GM18505 (cell line): Measurements from ENCODE around the gene MLN.

Experiments used
- ATAC-seq: cut with Tn5 transposase; IDR thresholded peaks from one replicate; pipeline ENCODE4 v1.9.1; 2021; ENCODE audit not compliant: unreplicated experiment
- POLR2A ChIP-seq: IDR thresholded peaks from 4 replicates; pipeline ENCODE4 v1.6.1; 2011; ENCODE audit warnings: borderline replicate concordance; ENCODE audit not compliant: insufficient read depth, insufficient read length; ENCODE audit errors: extremely low read depth

Gene MLN

DNA sequence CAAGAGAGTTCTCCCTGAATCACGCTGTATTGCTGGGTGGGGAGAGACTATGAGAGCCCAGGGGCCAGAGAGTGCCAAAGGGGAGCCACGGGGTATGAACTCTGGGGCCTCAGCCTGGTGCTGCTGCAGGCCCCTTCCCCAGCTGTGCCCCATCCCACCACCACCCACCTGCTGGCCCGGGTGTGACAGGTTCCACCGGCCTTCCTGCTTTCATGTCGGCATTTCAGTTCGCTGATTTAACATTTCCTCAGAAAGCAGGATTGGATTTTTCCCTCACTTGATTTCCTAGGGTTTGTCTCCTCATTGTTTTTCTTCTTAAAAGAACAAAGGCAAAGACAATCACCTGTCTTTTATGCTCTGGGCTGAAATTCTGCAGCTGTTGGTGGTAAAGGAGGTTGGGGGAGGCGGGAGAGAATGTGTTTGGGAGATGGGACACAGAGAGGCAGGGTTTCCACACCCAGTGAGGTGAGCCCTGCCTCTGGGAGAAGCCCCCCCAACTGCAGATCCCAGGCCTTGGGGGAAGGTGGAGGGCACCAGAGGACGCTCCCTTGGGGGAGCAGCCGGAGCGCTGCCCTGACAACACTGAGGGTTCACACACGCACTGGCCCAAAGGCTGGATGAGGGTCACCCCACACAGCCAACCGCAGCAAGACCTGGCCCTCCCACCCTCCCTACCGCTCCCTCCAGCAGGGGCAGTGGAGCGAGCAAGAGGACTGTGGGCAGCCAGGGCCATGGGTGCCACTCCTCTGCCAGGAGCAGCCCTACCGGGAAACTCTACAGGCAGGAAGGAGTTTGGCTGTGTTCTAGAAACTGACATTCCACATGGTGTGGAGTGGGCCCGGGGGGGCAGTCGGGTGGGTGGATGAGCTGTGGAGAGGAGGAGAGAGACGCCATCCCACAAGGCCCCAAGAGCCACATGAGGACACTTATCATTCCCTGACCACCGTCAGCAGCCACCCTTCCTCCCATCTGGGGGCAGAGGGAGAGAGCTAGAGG, 10.5 kb upstream of the MLN start:
- ATAC-seq, result no peak
- no peak for TF ChIP-seq POLR2A

DNA sequence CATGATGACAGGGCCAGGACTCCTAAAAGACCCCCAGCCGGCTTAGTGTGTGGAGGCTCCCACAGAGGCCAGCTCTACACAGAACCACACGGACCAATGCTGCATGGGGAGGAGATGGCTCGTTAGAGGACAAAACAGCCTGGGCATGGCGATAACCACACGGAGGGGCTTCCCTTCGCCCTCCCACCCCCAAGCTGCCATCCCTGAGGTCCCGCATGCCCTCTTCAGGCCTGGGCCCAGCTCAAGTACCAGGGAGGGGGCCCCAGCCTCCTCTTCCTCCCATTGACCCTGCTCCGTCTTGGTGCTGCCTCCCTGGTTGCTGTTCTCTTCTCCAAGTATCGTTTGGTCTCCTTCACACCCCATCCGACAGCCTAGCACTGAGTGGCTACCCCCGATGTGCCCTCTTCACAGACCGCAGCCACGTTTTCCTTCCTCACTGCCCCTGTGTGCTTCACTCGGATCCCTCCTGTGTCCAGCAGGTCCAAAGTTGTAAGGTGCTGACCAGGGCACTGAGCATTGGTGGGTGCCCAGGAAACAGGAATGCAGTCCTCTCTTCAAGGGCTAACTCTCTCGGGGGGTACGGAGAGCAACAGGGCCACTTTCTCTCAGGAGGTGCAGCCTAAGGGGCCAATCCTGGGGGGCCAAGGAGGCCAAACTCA, 9.6 kb upstream of the MLN start:
- no peak for ATAC-seq
- no peak for TF ChIP-seq POLR2A

DNA sequence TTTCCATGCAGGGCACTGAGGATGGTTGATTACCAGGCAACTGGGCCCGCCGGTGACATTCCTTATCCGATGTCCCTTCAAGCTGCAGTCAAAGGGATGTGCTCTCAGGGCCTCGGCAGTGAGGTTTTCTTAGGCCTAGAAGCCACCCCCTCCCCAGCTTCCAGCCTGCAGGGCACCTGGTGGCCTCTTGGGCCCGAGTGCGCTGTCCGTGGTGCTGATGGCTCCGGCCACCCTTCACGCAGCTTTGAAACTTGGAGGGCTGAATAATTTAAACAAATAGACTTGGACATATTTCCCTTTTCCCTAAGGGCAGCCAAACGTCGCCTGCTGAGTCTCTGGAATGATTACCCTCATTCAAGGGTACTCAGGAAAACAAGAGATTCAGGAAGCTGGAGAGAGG, 8.9 kb upstream of the MLN start:
- no peak for TF ChIP-seq POLR2A
- ATAC-seq, result no peak

DNA sequence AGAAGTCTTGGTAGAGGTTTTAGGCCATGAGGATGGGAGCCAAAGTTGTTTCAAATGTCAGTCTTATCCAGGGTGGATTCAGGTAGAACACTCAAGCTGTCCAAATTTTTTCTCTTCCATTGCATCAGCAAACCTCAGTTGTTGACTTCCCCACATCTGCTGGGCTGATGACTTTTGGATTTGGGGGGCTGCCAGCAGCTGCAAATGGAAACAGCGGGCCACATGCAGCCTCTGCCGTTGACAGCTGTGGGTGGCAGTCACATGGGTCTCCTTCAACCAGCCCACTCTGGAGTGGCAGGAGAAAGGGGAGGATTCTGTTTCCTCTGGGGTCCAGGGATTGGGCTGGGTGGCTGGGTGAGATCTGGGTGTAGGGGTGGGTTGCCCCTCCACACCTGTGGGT, 5.8 kb upstream of the MLN start:
- no peak for TF ChIP-seq POLR2A

DNA sequence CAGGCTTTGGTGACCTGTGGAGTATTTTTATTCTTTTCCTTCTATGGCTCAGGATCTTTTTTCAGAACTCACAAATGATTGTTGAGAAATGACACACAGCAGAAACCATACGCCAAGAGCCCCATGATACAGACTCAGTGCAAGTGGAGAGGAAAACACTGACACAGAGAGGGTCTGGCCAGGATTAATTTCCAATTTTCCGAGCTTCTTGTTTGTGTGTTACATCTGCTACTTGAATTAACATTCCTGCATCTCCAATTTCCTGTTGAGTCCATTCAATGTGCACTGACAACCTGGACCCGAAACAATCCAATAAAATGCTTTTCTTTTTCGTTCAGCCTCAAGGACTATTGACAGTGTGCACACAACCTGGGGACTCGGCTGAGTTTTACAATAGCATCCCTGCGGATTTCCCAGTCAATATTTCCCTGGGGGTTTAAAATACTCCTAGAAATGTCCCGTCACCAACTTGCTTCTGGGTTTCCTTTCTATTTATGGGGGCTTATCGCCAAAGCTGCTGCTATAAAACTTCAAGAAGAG, 4.9 kb upstream of the MLN start:
- ATAC-seq, result no peak
- TF ChIP-seq POLR2A, result no peak

More for the DNA sequence above, 5.8 kb upstream of the MLN start:
- ATAC-seq, result no peak

DNA sequence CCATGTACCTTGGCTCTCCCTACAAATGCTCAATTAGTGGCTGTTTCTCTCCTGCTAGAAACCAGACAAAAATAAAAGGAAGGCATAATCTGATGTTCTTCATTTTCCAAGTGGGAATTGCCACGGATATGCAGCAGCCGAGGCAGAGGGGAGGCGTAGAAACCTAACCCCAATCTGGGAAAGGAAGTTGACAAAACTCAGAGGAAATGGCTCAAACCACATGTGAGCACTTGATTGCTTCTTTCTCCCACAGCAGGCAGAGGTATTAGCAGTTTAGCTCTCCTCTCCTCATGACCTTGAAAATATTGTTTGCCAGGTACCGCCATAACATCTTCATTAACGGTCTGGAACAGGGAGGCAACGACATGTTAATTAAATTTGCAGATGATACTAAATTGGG, 3.8 kb upstream of the MLN start:
- no peak for TF ChIP-seq POLR2A
- ATAC-seq, result no peak

DNA sequence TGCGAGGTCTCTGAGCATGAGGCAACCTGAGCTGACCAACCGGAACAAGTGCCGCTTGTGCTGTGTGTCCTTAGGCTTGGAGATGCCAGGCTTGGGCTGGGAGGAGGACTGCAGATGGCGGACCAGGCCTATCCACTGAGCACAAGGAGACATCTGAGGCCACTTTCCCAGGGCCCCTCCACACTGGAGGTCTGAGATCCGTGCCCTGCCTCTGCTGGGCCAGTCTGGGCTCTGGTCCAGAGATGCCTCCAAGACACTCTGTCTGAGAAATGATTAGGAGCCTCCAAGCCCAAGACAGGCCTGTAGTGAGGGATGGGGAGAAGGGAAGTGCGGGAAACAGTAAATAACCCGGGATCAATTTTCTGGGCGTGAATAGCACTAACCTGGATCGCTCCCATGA, 3.0 kb upstream of the MLN start:
- TF ChIP-seq POLR2A, result no peak
- ATAC-seq, result no peak

DNA sequence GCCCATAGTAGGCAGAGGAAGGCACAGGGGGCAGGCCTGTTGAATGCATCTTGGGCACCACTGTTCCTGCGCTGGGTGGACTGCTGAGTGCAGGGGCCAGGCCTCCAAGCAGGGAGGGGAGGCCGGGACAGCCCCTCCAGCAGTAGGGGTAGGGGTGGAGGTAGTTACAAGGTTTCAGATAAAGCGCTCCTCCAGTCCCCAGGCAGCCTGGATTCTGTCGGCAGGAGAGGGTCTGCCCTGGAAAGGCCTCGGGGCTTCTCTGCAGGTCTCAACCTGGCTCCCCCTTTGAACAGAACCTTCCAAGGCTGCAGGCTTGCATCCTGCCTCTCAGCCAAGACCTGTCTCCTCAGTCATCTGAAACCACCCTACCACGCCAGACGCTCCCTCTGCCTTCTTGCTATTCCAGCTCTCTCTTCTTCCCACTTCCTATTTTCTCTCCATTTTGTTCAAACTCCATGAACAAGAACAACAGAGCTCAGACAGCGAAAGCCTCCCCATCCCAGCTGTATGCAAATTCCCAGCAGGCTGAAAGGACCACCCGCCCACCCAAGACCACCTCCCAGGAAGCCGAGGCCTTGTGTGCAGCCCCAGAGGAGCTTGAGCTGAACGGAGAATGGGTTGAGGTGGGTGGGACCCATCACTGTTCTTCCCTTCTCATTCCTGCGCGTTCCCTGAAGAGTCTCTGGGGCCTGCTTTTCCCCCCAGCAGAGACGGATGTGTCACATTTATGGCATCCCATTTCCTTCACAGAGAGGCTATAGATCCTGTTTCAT, 1.4 kb downstream of the MLN start:
- ATAC-seq, result no peak
- TF ChIP-seq POLR2A, result no peak

DNA sequence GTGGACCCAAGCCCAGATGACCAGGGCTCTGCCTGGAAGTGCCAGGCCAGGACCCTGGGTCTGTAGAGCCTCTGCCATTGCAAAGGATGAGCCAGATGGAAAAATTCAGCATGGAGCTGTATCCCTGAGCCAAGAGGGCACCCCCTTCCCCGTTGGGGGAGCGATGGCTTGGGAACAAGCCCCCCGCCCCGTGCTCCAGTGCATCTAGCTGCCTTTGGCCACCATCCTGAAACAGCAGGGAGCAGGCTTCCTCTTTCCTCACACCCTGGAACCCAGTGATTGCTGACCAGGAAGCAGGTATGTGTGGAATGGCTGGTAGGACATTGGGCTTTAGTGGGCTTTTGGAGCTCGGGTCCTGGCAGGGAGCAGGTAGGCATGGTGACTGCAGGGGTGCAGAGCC, 2.2 kb downstream of the MLN start:
- no peak for TF ChIP-seq POLR2A
- ATAC-seq, result no peak

DNA sequence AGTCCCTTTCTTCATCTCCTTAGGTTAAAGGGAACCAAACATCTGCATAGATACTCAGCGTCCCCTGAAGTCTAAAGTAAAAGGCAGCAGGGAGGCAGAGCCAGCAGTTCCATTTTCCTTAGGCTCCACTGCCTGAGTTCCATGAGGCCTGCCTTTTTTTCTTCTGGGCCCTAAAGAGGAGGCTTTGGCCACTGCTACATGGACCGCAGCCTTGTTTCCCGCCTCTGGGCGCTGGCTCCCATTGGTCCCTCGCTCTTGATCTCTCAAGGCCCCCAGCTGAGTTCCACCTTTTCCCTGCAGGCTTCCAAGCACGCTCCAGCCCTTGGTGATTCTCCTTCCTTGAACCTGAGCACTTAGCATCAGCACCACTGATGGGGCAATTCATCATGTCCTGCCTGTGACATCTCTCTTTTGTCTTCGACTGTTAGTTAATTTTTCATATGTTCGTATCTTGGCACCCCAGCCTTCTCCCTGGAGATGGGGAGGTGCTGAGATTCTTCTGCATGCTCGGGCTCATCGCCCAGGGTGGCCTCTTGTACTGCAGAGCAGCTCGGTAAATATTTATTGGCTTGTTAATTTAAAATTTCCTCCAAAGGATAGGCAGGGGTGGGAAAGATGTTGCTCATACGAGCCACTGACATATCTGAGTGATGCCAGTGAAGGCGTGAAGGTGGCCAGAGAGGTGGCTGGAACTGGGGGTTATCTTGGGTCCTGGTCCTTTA, 3.4 kb downstream of the MLN start:
- no peak for TF ChIP-seq POLR2A
- ATAC-seq, result no peak

DNA sequence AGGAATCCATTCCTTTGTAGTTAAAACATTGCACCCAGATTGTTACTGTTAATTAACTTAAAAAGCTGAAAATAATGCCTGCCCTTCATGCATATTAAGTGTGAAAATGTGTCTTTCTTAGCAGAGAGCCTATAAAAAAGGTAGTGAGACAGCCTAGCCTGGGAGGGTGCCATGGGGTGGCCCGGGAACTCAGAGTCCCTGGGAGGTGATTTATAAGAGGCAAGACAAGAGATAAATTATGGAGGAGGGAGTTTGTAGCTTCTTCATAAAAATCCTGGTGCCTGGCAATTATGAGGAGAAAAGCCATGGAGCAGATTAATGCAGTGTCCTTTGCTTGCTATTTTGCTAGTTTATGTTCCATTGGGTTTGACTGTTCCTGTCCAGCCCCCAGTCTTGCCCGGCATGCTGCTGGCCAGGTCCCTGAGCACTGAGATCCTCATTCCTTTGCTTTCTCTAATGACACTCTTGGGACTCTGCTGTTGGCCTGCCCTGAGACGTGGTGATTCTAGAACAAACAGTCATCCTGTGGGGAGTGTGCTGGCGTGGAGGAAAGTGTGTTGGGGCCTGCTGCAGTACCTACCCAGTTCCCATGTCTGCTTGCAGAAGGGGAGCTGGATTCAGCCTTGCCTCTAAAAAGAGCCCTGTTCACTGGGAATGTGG, 4.2 kb downstream of the MLN start:
- TF ChIP-seq POLR2A, result no peak
- no peak for ATAC-seq

DNA sequence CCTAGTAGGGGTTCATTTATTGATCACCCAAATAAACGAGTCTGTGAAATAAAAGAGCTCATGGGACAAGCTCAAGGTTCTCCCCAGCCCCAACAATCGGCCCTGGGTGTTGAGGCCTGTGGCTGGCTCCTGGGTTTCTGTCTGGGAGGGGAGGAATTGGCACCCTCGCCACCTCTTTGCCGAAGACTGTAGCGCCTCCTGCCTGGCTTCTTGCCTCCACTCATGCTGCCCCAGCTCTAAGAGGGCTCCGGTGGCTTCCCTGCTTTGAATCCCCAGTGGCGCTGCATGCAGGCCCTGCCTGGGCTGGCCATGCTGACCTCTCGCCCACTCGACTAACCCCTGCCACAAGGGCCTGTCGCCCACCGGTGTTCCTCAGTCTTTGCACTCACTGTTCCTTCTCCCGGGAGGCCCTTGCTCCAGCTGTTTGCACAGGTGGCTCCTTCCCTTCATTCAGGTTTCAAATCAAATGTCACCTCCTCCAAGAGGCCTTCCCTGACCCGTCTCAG, 5.4 kb downstream of the MLN start:
- no peak for TF ChIP-seq POLR2A
- ATAC-seq, result no peak
